GOT3 (cell line): ENCODE results near the gene STK38L.

Source experiments
- DNase-seq: peaks from one replicate; lab custom pipeline; 2025; ENCODE audit warnings: mixed read lengths; lab: John Stamatoyannopoulos, UW

The STK38L gene

DNA sequence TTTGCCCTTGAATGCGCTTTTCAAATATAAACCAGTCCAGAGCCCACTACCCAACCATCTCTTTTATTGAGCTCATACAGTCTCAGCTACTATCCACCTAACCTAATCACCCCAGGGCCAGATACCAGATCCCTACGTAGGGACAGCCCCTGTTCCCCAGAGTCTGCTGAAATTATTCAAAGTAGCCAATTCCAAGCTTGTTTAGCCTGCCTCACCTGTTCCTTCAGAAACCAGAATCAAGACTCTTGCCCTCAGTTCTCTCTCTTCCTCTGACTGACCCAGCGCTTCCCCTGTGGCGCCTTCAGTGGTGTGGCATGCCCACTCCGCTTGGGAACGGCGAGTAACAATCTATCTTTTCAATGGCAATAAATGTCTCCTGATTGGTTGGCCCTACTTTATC is 107.4 kb downstream of the STK38L start:
- DNase-seq, result no peak

DNA sequence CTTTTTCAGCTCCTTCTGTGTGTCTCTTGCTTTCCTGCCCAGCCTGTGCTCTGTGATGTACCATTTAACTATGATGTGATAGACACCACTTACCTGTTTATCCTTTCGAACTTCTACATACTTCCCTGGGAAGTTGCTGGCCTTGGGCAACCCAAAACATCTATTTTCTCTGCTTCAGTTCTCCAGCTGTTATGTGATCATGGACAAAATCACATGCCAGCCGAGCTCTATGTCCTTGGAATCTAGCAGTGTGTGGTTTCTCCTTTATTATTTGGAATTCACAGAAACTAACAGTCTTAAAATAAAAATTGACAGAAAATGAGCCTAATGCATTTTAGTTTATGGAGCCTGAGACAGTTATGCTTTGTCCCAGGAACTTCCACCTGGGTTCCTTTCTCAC is 111.4 kb downstream of the STK38L start:
- no peak for DNase-seq

DNA sequence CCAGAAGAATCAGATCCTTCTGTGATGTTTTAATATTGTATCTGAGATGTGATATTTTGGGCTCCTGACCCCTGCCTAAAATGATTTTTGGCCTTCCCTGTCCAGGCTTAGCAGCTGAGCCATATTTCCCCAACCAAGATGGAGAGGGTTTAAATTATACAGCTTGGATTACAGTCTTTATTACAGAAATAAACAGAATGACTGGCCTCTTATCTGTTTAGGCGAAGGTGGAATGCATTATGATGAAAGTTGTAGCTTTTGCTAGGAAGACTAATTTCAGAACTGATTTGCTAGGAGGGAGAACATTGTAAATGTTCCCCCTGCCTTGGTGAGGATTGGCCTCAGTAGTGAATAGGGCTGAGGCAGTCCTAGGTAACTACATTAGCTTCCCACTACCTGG is 111.9 kb downstream of the STK38L start:
- DNase-seq, result no peak

DNA sequence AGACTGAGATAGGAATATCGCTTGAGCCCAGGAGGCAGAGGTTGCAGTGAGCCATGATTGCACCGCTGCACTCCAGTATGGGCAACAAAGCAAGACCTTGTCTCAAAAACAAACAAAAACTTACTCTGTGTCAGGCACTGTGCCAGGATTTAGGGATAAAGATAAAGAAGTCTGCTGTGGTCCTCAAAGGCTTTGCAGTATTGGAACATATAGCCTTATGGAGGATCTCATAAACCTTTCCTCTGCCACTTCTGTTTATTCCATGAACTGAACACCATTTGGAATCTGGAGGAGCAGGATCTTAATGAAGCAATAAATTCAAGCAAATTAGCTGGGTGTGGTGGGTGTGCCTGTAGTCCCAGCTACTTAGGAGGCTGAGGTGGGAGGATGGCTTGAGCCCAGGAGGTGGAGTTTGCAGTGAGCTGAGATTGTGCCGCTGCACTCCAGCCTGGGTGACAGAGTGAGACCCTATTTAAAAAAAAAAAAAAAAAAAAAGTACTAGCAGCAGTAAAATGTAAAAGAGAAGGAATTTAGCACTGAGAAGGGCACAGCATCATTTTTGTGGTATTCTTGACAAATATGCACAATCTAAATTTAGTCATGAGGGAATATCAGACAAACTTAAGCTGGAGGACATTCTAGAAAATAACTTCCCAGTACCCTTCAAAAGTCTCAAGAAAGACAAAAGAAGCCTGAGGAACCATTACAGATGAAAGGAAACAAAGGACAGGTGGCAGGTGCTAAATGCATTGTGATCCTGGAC is 115.7 kb downstream of the STK38L start:
- DNase-seq, result no peak

DNA sequence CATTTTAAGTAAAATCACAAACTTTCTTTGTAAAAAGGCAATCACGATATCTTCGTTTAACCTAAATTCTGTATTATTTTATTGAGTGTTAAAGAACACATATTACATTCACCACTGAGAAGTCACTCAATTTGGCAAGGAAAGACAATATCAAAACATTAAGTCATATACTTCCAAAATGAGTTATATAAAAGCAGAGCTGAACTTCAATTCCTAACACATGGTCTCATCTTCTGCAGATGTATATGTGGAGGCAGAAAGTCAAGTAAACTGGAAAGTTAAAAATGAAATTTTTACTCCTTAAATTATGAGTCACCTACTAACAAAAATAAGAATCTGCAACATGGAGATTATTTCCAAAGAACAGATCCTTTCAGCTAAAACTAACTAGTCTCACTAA is 117.3 kb downstream of the STK38L start:
- no peak for DNase-seq

DNA sequence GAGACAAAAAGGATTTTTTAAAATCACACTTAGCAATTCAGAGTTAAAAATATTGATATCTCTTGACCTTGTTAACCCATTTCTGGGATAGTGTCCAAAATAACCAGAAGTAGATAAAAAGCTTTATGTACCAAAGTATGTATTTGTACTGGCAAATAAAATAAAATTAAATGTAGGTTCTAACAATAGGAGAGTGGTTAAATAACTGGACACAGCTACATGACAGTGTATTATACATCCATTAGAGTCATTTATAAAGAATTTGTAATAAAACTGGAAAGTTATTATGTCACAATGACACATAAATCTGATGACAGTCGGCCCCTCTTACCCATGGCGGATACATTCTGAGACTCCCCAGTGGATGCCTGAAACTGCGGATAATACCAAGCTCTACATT is 122.5 kb downstream of the STK38L start:
- no peak for DNase-seq

DNA sequence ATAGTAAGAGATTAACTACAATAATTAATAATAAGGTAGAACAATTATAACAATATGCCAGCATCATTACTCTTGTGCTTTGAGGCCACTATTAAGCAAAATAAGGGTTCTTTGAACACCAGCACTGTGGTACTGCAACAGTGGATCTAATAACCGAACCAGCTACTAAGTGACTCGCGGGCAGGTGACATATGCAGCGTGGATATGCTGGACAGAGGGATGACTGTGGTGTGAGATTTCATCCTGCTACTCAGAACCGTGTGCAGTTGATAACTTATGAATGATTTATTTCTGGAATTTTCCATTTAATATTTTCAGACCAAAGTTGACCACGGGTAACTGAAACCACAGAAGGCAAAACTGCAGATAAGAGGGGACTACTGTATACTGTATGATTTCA is 123.0 kb downstream of the STK38L start:
- no peak for DNase-seq
